Fibroblast of pulmonary artery (primary cell): ENCODE data around the gene ATXN7L2.

Experiments used
- DNase-seq: peaks from one replicate; pipeline ENCODE4 v3.0.0-alpha.2; 2010; ENCODE audit warnings: low read depth
- H3K4me3 ChIP-seq: replicated peaks from 2 replicates; pipeline ENCODE4 v1.5.1; 2011; ENCODE audit warnings: low read depth, mild to moderate bottlenecking, control low read depth, low read length, moderate library complexity
- CTCF ChIP-seq: IDR thresholded peaks from 2 replicates; pipeline ENCODE4 v1.5.1; 2011; ENCODE audit warnings: mild to moderate bottlenecking, control low read depth, low read length, inconsistent platforms; ENCODE audit errors: missing control alignments

The ATXN7L2 gene

DNA sequence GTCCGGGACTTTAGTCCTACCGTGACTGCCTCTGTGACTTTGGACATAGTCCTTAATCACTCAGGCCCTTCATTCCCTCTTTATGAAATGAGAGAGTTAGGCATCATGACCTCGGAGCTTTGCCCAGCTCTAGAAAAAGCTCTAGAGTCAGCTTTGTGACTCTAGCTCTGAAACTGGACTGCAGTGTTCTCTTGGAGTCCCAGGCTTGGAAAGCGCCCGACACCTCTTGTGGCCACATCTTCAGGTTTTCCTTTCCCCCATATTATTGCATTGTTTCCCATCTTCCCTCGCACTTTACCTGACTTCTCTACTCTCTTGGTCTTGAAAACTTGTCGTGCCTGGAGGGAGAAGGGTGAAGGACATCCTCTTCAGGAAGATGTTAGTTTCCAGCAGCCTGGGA, 38.3 kb downstream of the ATXN7L2 start:
- H3K4me3 ChIP-seq = no peak overlapping the region
- no peak for TF ChIP-seq CTCF
- no peak for DNase-seq

- no peak for DNase-seq
- TF ChIP-seq CTCF = no peak
- H3K4me3 ChIP-seq = no peak overlapping the region
Measured at GRCh38 chr1:109523706-109524105, 40.0 kb downstream of the ATXN7L2 start.

DNA sequence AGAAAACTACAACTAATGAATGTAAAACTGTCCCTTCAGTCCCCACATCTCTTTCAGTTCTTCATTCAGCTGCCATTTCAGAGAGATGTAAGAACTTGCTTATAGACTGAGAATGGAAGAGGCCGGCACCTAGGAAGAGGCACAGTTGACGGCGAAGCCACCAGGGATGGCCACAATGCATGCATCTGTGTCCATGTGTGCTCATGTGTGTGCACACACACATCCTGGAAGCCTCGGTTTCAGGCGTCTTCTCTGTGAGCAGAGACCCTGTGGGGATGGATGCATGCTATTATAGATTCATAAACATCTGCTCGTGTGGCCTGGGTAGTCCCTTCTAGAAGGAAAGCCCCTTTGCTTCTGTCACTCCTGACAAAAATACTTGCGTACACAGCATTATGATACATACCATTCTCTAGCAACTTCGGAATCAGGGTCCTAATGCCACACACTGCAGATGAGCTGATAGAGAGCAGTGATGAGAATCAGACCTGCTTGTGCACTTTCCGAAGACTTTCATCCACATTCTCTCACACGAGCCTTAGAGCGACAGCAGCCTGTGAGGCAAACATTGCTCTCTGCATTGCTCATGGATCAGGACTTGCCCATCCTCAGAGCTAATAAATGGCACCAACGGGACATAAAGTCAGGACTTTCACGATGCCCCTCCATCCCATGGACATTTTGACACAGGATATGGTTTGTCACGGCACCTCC, 43.5 kb downstream of the ATXN7L2 start:
- DNase-seq = no peak
- TF ChIP-seq CTCF = no peak
- no peak overlapping the region for H3K4me3 ChIP-seq

DNA sequence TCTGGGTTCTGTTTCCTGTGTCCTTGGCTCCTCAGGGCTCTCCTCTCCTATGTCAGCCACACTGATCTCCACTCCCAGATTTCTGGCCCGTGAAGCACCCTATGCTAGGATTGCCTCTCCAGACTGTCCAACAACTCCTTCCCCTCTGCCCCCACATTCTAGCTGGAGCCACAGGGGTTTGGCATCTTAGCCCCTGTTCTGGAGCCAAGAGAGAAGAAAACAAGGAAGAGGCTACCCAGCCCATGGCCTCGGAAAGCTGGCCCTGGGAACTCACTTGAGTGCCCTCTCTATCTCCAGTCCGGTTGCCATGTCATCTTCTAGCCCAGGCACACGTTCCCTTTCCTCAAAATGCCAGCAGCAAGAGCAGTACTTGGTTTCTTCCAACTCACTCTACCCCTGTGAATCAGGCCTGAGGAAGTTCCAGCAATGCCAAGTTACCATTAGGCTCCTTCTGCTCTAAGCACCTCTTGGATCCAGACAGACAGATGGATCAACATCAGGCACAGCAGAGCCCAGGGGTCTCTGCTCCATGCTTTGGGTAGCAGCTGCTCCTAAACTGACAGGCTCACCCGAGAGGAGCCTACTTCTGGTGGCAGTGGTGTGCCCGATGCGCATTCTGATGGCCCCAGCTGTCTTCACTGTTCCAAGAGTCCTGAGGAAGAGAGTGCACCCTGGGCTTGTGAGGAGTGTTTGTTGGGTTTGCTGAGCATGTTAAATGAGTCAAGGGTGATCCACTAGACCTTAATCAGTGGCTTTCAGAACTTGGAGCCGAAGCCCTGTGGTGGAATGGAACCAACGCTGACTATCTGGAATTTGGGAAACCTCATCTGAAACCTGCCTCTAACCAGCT, 44.4 kb downstream of the ATXN7L2 start:
- H3K4me3 ChIP-seq = no peak overlapping the region
- TF ChIP-seq CTCF = no peak
- DNase-seq = no peak

DNA sequence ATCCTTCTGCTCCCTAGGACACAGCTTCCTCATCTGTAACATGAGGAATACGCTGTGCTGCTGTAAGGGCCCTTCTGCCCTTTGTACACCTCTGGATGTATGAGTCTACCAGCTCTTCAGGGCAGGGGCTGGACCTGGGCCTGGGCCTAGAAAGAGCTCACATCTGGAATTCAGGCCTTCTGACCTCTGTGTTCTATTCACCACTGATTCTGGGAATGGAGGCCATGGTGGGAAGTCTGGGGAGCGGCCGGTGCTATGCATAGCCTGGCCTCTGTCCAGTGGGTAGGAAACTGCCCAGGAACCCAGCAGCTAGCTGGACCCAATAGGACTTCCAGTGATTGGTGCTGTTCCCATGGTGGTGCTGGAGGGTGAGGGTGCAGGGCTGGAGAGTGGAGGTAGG, 45.0 kb downstream of the ATXN7L2 start:
- no peak for DNase-seq
- TF ChIP-seq CTCF = no peak
- no peak overlapping the region for H3K4me3 ChIP-seq

- no peak for DNase-seq
- TF ChIP-seq CTCF = no peak
- no peak overlapping the region for H3K4me3 ChIP-seq
Measured at GRCh38 chr1:109529881-109530456, 46.3 kb downstream of the ATXN7L2 start.
